GM12878 (cell line): ENCODE measurements around the gene LNX2. TPM values are rescaled to one million over a fixed set of nuclear protein-coding genes. Genes with fewer than 3 reads are reported as not detected.

Source experiments
- ATAC-seq: fragments of 200-7000 bp; cut with Tn5 transposase; 3 replicates; pipeline ENCODE4 v1.9.1; 2020; ENCODE audit warnings: mild to moderate bottlenecking, moderate library complexity
- BruUV-seq: library from RNA; stranded (reverse); fragments of 400-500 nt; replicated peaks from 2 replicates; lab custom pipeline; 2021; lab: Mats Ljungman, UMichigan
- CTCF ChIA-PET: fragments of 300-600 bp; sonication (Branson Sonifier 250); formaldehyde crosslinking; extraction: SDS; loops from one replicate; lab custom pipeline; 2021; ENCODE audit warnings: inconsistent platforms; lab: Yijun Ruan, JAX
- POLR2A ChIA-PET: fragments of 350-600 bp; formaldehyde crosslinking; extraction: SDS; loops from one replicate; lab custom pipeline; 2021; ENCODE audit warnings: inconsistent platforms; lab: Charles Lee
- RAD21 ChIA-PET: fragments of 300-600 bp; sonication (Branson Sonifier 250); formaldehyde crosslinking; loops from one replicate; lab custom pipeline; 2023; ENCODE audit warnings: antibody characterized with exemption; ENCODE audit not compliant: unreplicated experiment; lab: Charles Lee
- SMC1A ChIA-PET: fragments of 300-600 bp; sonication (Branson Sonifier 250); formaldehyde crosslinking; loops from one replicate; lab custom pipeline; 2023; ENCODE audit not compliant: unreplicated experiment, uncharacterized antibody; lab: Charles Lee
- DNase-seq: peaks from one replicate; pipeline ENCODE4 v3.0.0-alpha.2; 2011; ENCODE audit warnings: low read depth, low spot score
- FAIRE-seq: peaks from 3 replicates; lab custom pipeline; 2011; peaks lifted over from hg19 to GRCh38; lab: Jason Lieb, UNC
- H2AFZ ChIP-seq: 2 replicates; pipeline ENCODE4 v1.6.0; 2011; ENCODE audit warnings: low read depth, low read length, control low read depth; ENCODE audit not compliant: control insufficient read depth
- H3K27ac ChIP-seq: 2 replicates; pipeline ENCODE4 v1.5.1; 2011; ENCODE audit warnings: control low read depth; ENCODE audit not compliant: control insufficient read depth, insufficient read depth
- H3K27me3 ChIP-seq, 2 experiments: replicated peaks in 1 of 2; 2 replicates each; pipeline versions ENCODE4 v1.6.0 to v1.6.1; 2011; ENCODE audit warnings: low read length in 1 of 2; ENCODE audit not compliant: control insufficient read depth in 2 of 2, insufficient read depth in 2 of 2
- H3K36me3 ChIP-seq, 2 experiments: 2 replicates each; pipeline ENCODE4 v1.5.1; 2011; ENCODE audit warnings: low read length in 1 of 2; ENCODE audit not compliant: control insufficient read depth in 2 of 2, insufficient read depth in 2 of 2
- H3K4me1 ChIP-seq: 2 replicates; pipeline ENCODE4 v1.6.1; 2011; ENCODE audit warnings: mild to moderate bottlenecking, low read length, moderate library complexity, mixed read lengths; ENCODE audit not compliant: control insufficient read depth, insufficient read depth
- H3K4me2 ChIP-seq: 2 replicates; pipeline ENCODE4 v1.6.0; 2011; ENCODE audit warnings: control low read depth; ENCODE audit not compliant: control insufficient read depth, insufficient read depth
- H3K4me3 ChIP-seq: fragments of 200-600 bp; sonication (generic); 2 replicates; pipeline ENCODE4 v1.5.1; 2016
- H3K79me2 ChIP-seq: 2 replicates; pipeline ENCODE4 v1.6.0; 2011; ENCODE audit warnings: low read length; ENCODE audit not compliant: control insufficient read depth, insufficient read depth
- H3K9ac ChIP-seq: 2 replicates; pipeline ENCODE4 v1.8.0; 2011; ENCODE audit warnings: low read length, control low read depth, mixed read lengths; ENCODE audit not compliant: control insufficient read depth, insufficient read depth
- H3K9me3 ChIP-seq: replicated peaks from 3 replicates; pipeline ENCODE4 v1.5.1; 2011; ENCODE audit warnings: mild to moderate bottlenecking, low read length; ENCODE audit not compliant: control insufficient read depth, insufficient read depth
- H4K20me1 ChIP-seq: 2 replicates; pipeline ENCODE4 v1.6.0; 2011; ENCODE audit not compliant: control insufficient read depth, insufficient read depth
- ATF7 ChIP-seq: fragments of 450-650 bp; IDR thresholded peaks from 2 replicates; pipeline ENCODE4 v1.6.1; 2016; ENCODE audit warnings: low read depth, mild to moderate bottlenecking
- BHLHE40 ChIP-seq, 2 experiments: fragments of 450-650 bp in 1 of 2; IDR thresholded peaks; 2 replicates each; pipeline ENCODE4 v1.6.1; 2011 to 2017; ENCODE audit warnings: low read depth in 2 of 2, borderline replicate concordance in 1 of 2, improper control_type of control experiment in 1 of 2, low read length in 1 of 2, mild to moderate bottlenecking in 1 of 2
- BMI1 ChIP-seq: fragments of 450-650 bp; IDR thresholded peaks from 2 replicates; pipeline ENCODE4 v1.6.1; 2016; ENCODE audit warnings: mild to moderate bottlenecking, moderate library complexity, borderline replicate concordance
- CREB1 ChIP-seq: IDR thresholded peaks from 2 replicates; pipeline ENCODE4 v1.6.1; 2012; ENCODE audit warnings: low read depth, mild to moderate bottlenecking, inconsistent platforms
- EP300 ChIP-seq, 2 experiments: fragments of 150-350 bp in 1 of 2; IDR thresholded peaks; 2 replicates each; pipeline ENCODE4 v1.6.1; 2011 to 2012; ENCODE audit warnings: low read depth in 2 of 2, low read length in 2 of 2, borderline replicate concordance in 1 of 2, improper control_type of control experiment in 1 of 2, inconsistent platforms in 1 of 2; ENCODE audit not compliant: control insufficient read depth in 1 of 2
- FOXK2 ChIP-seq: fragments of 450-650 bp; IDR thresholded peaks from 2 replicates; pipeline ENCODE4 v1.6.1; 2017; ENCODE audit warnings: mild to moderate bottlenecking, moderate library complexity
- FOXM1 ChIP-seq: IDR thresholded peaks from 2 replicates; pipeline ENCODE4 v1.6.1; 2012; ENCODE audit warnings: low read depth, mild to moderate bottlenecking, inconsistent platforms, low read length, moderate library complexity
- IKZF2 ChIP-seq, 2 experiments: fragments of 450-650 bp; IDR thresholded peaks; 2 replicates each; pipeline ENCODE4 v1.6.1; 2017; ENCODE audit warnings: mild to moderate bottlenecking in 2 of 2, moderate library complexity in 2 of 2
- KAT2A ChIP-seq: conservative IDR thresholded peaks from 2 replicates; pipeline ENCODE4 v1.6.1; 2011; ENCODE audit warnings: low read depth, low read length; ENCODE audit not compliant: control insufficient read depth
- RBBP5 ChIP-seq: fragments of 200-600 bp; sonication (generic); conservative IDR thresholded peaks from 2 replicates; pipeline ENCODE4 v1.6.1; 2016
- TCF3 ChIP-seq: IDR thresholded peaks from 2 replicates; pipeline ENCODE4 v1.6.1; 2012; ENCODE audit warnings: low read depth, mild to moderate bottlenecking, low read length, borderline replicate concordance; ENCODE audit not compliant: insufficient read depth
- ZNF274 ChIP-seq: IDR thresholded peaks from one replicate; pipeline ENCODE4 v1.8.0; 2011; ENCODE audit not compliant: insufficient read length, insufficient read depth
- WGBS: methylation state at CpG from one replicate; pipeline ENCODE4 v1.1.6; 2016; ENCODE audit warnings: low lambda C conversion rate; ENCODE audit not compliant: insufficient replicate concordance, insufficient coverage; ENCODE audit errors: missing lambda C conversion rate; 5-methylcytosine and 5-hydroxymethylcytosine counted together
- in situ Hi-C: fragments of 300-500 bp; cut with MboI; formaldehyde crosslinking; loops from 9 replicates; pipeline ENCODE4 v1.14.3; 2018; ENCODE audit warnings: mixed read lengths
- intact Hi-C: fragments of 100-400 bp; cut with micrococcal nuclease; formaldehyde crosslinking; loops from one replicate; pipeline ENCODE4 v1.14.2; 2022; ENCODE audit not compliant: unreplicated experiment
- polyA plus RNA-seq, 11 experiments: library from polyadenylated mRNA; depleted of rRNA in 4 of 11; unstranded in 6 of 11; stranded (reverse) in 5 of 11; fragments of >200 nt; fragmentation: Nextera tagmentation in 4 of 11; fragmentation: Illumina TruSeq in 1 of 11; extraction: Ambion mirVana in 4 of 11; extraction: Trizol in 1 of 11; gene quantifications; 1 replicate in 1 of 11; 2 replicates in 10 of 11; pipeline versions ENCODE4 v1.2.1 to v1.2.3, GENCODE V29; 2011 to 2016; ENCODE audit warnings: inconsistent platforms in 2 of 11, missing spikeins in 2 of 11, low read depth in 1 of 11
- total RNA-seq, 4 experiments: library from RNA; depleted of rRNA in 3 of 4; stranded (reverse); fragments of >200 nt in 3 of 4; fragmentation: Illumina TruSeq in 1 of 4; extraction: Trizol in 1 of 4; gene quantifications; 2 replicates each; pipeline versions ENCODE4 v1.2.1 to v1.2.3, GENCODE V29; 2013 to 2021
- TF ChIP-seq, protein P1 (sequence below): fragments of 450-650 bp; IDR thresholded peaks from 2 replicates; pipeline ENCODE4 v1.6.1; 2016; ENCODE audit warnings: mild to moderate bottlenecking
- TF ChIP-seq, protein P2 (sequence below): IDR thresholded peaks from 2 replicates; pipeline ENCODE4 v1.6.1; 2012; ENCODE audit warnings: mild to moderate bottlenecking, low read depth, low read length

Gene LNX2
- total and polyA plus RNA-seq, 10 of the 15 experiments (the other 5 are each of a cell fraction or from before 2014, with no cell fraction given): 1.3 to 7.7 (median 4.4) TPM

DNA sequence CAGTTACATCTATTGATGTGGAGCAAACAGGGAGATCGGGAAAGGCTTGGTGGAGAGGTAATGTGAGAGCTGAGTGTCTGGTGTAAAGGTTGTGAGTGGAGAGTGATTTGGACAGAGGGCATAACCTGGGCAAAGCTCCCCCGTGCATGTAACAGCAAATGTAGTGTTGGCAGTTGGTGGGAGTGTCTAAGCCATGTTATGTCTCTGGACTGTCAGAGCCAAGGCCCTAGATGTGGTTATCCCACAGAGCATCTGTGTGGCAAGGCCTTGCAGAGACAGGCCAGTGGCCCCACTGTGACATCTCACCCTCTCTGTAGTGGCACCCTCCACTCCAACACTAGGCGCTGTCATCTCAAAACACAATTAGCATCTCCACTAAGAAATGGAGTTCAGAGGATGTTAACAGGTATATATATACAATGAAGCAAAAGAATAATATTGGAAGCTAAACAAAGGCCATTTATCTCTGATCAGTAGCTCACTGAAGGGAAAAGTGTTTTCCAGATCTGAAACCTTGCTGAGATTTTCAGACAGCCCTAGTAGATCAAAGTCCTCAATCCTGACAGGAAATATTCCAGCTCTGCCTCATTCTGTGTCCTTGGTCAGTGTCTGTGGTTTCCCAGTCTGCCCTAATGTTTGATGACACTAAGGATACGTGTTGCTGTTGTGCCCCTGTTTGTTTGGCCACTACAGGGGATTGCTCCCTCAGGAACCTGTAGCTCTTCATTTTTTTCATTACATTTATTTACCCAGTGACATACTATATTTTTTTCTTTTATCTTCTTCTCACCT lies 21.6 kb upstream of the LNX2 start:
- no peak overlapping the region for H3K9ac ChIP-seq

DNA sequence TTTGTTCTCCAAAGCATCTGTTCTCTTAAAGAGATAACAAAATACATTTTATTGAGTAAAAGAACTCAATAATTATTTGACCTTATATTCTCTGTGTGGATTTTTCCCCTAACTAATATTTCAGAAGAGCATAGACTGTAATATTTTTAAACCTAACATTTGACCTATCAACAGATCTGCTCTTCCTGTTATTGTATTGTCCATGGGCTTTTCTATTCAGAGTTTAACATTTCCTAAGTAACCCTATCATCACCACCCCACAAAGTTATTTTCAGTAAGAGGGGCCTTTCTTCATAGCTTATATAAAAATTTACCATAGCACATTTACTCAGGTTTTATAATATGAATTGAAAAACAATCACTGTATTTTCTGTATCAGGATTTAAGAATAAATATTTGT lies 18.9 kb upstream of the LNX2 start:
- H3K27ac ChIP-seq: no peak overlapping the region
- no peaks in the 10 kb centered on the region for H3K27me3 ChIP-seq
- CTCF ChIA-PET: interaction anchor here (0.9 to 1.6 kb wide), 6 partner anchors 10 to 91 kb away, joined by 3 to 5 read pairs (median 4); no protein-coding TSS in a partner anchor
- no peak for TF ChIP-seq ZNF274
- TF ChIP-seq EP300 (IDR thresholded peaks at IDR 0.05; ENCODE audit: borderline replicate concordance in 1 of 2, control insufficient read depth in 1 of 2, low read depth in 2 of 2, low read length in 2 of 2): no peak
- TF ChIP-seq BHLHE40 (IDR thresholded peaks at IDR 0.05; ENCODE audit: borderline replicate concordance in 1 of 2, low read depth in 2 of 2, low read length in 1 of 2): no peak
- TF ChIP-seq ATF7: no peak
- no peak for TF ChIP-seq KAT2A
- TF ChIP-seq, protein P1, sequence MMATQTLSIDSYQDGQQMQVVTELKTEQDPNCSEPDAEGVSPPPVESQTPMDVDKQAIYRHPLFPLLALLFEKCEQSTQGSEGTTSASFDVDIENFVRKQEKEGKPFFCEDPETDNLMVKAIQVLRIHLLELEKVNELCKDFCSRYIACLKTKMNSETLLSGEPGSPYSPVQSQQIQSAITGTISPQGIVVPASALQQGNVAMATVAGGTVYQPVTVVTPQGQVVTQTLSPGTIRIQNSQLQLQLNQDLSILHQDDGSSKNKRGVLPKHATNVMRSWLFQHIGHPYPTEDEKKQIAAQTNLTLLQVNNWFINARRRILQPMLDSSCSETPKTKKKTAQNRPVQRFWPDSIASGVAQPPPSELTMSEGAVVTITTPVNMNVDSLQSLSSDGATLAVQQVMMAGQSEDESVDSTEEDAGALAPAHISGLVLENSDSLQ: no peak
- TF ChIP-seq, protein P2, sequence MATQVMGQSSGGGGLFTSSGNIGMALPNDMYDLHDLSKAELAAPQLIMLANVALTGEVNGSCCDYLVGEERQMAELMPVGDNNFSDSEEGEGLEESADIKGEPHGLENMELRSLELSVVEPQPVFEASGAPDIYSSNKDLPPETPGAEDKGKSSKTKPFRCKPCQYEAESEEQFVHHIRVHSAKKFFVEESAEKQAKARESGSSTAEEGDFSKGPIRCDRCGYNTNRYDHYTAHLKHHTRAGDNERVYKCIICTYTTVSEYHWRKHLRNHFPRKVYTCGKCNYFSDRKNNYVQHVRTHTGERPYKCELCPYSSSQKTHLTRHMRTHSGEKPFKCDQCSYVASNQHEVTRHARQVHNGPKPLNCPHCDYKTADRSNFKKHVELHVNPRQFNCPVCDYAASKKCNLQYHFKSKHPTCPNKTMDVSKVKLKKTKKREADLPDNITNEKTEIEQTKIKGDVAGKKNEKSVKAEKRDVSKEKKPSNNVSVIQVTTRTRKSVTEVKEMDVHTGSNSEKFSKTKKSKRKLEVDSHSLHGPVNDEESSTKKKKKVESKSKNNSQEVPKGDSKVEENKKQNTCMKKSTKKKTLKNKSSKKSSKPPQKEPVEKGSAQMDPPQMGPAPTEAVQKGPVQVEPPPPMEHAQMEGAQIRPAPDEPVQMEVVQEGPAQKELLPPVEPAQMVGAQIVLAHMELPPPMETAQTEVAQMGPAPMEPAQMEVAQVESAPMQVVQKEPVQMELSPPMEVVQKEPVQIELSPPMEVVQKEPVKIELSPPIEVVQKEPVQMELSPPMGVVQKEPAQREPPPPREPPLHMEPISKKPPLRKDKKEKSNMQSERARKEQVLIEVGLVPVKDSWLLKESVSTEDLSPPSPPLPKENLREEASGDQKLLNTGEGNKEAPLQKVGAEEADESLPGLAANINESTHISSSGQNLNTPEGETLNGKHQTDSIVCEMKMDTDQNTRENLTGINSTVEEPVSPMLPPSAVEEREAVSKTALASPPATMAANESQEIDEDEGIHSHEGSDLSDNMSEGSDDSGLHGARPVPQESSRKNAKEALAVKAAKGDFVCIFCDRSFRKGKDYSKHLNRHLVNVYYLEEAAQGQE: no peak
- TF ChIP-seq FOXM1: no peak

More for the DNA sequence above, 21.6 kb upstream of the LNX2 start:
- no peak overlapping the region for H3K4me3 ChIP-seq
- H3K36me3 ChIP-seq: no peaks in the 10 kb centered on the region; a peak in 1 of 4 replicates
- H3K27me3 ChIP-seq: no peaks in the 10 kb centered on the region
- DNase-seq (no peak), FAIRE-seq (no peak), ATAC-seq (peak; percentile 19; the same call in 2 of the 3 replicates)
- no peak overlapping the region for H2AFZ ChIP-seq
- no peaks in the 10 kb centered on the region for H4K20me1 ChIP-seq
- intact Hi-C loops: no loop called here
- POLR2A ChIA-PET: interaction anchor here (0.6 kb wide), 1 partner anchor 40 kb away, joined by 3 read pairs; no protein-coding TSS in a partner anchor
- H3K79me2 ChIP-seq: peaks cover 21% of the 10 kb centered on the region
- CTCF ChIA-PET: interaction anchor here (1.0 to 1.5 kb wide), 3 partner anchors 11 to 23 kb away, joined by 3 to 4 read pairs (median 4); no protein-coding TSS in a partner anchor
- in situ Hi-C loops: no loop called here
- H3K4me2 ChIP-seq: no peak overlapping the region
- SMC1A ChIA-PET: interaction anchor here (1.1 to 1.8 kb wide), 3 partner anchors 15 to 82 kb away, joined by 3 to 6 read pairs (median 4); no protein-coding TSS in a partner anchor
- no peaks in the 10 kb centered on the region for H3K9me3 ChIP-seq
- WGBS: 89% methylated on average over 4 of the region's 4 CpGs
- no peaks in the 10 kb centered on the region for H3K4me1 ChIP-seq
- no peak overlapping the region for H3K27ac ChIP-seq
- RAD21 ChIA-PET: no interaction called here
- TF ChIP-seq IKZF2 (IDR thresholded peaks at IDR 0.05): no peak
- TF ChIP-seq RBBP5: no peak
- no peak for TF ChIP-seq TCF3
- no peak for TF ChIP-seq BMI1
- no peak for TF ChIP-seq CREB1
- TF ChIP-seq FOXK2: no peak
- no TSS peak for BruUV-seq

More for the DNA sequence above, 18.9 kb upstream of the LNX2 start:
- RAD21 ChIA-PET: interaction anchor here (0.9 to 1.3 kb wide), 2 partner anchors 16 to 187 kb away, joined by 3 read pairs; no protein-coding TSS in a partner anchor
- Histone ChIP-seq H3K4me1 (no peaks in the 10 kb centered on the region), H3K9me3 (no peaks in the 10 kb centered on the region), H3K4me2 (no peak overlapping the region), H2AFZ (no peak overlapping the region), H4K20me1 (no peaks in the 10 kb centered on the region), H3K9ac (no peak overlapping the region), H3K36me3 (peaks cover 0 to 3% of the 10 kb centered on the region in 2 experiments; a peak in 1 of 4 replicates), H3K4me3 (no peak overlapping the region), H3K79me2 (peaks cover 19% of the 10 kb centered on the region)
- DNase-seq (no peak), FAIRE-seq (no peak), ATAC-seq (no peak)
- POLR2A ChIA-PET: interaction anchor here (1.1 to 2.0 kb wide), 2 partner anchors 17 to 19 kb away, joined by 4 to 7 read pairs; partner anchors contain the start of genes LNX2 and POLR1D
- in situ Hi-C loops: no loop called here
- SMC1A ChIA-PET: interaction anchor here (0.7 to 3.2 kb wide), 5 partner anchors 9 to 313 kb away, joined by 3 to 16 read pairs (median 3); partner anchors contain the start of gene POLR1D
- BruUV-seq: no TSS peak
- intact Hi-C loops: no loop called here
